IMR-90 (cell line): ENCODE results near the gene COL6A3. TPM values are rescaled to one million over a fixed set of nuclear protein-coding genes. Genes with fewer than 3 reads are reported as not detected.
A peak's percentile ranks its signal among the peaks of the same experiment; 100 is the strongest.

Source experiments
- ATAC-seq: fragments of 200-7000 bp; cut with Tn5 transposase; 2 replicates; pipeline ENCODE4 v1.9.1; 2020; ENCODE audit warnings: low read depth, mild to moderate bottlenecking, moderate library complexity
- BruUV-seq: library from RNA; stranded (reverse); fragments of 400-500 nt; replicated peaks from 2 replicates; lab custom pipeline; 2021; lab: Mats Ljungman, UMichigan
- CTCF ChIA-PET: fragments of 300-600 bp; formaldehyde crosslinking; extraction: SDS; loops from one replicate; lab custom pipeline; 2021; ENCODE audit warnings: antibody characterized with exemption; lab: Yijun Ruan, JAX
- POLR2A ChIA-PET: fragments of 300-600 bp; sonication (Branson Sonifier 250); formaldehyde crosslinking; loops from one replicate; lab custom pipeline; 2022; ENCODE audit warnings: antibody characterized with exemption; ENCODE audit not compliant: unreplicated experiment; lab: Charles Lee
- DNase-seq: peaks from one replicate; pipeline ENCODE4 v3.0.0; 2013
- H2AFZ ChIP-seq: replicated peaks from 2 replicates; pipeline ENCODE3; 2013; ENCODE audit warnings: low read length, mild to moderate bottlenecking; ENCODE audit not compliant: poor library complexity
- H2AK5ac ChIP-seq: 2 replicates; pipeline ENCODE4 v1.6.1; 2013; ENCODE audit warnings: low read depth, low read length, inconsistent platforms
- H2AK9ac ChIP-seq: replicated peaks from 2 replicates; pipeline ENCODE3; 2013; ENCODE audit warnings: mild to moderate bottlenecking, low read depth, low read length, moderate library complexity; ENCODE audit not compliant: poor library complexity
- H2BK120ac ChIP-seq: 2 replicates; pipeline ENCODE4 v1.6.1; 2013; ENCODE audit warnings: low read depth, low read length, inconsistent platforms
- H2BK15ac ChIP-seq: 3 replicates; pipeline ENCODE4 v1.6.1; 2013; ENCODE audit warnings: low read depth, low read length, inconsistent platforms
- H2BK20ac ChIP-seq: 2 replicates; pipeline ENCODE4 v1.6.1; 2013; ENCODE audit warnings: low read depth, mild to moderate bottlenecking, inconsistent platforms, low read length, moderate library complexity
- H2BK5ac ChIP-seq: 2 replicates; pipeline ENCODE4 v1.6.1; 2013; ENCODE audit warnings: mild to moderate bottlenecking, low read depth, low read length, inconsistent platforms; ENCODE audit not compliant: poor library complexity, severe bottlenecking
- H3K14ac ChIP-seq: replicated peaks from 2 replicates; pipeline ENCODE4 v1.6.1; 2013; ENCODE audit warnings: low read depth, low read length, inconsistent platforms
- H3K18ac ChIP-seq: 2 replicates; pipeline ENCODE4 v1.6.1; 2013; ENCODE audit warnings: low read depth, low read length, control low read depth
- H3K23ac ChIP-seq: 2 replicates; pipeline ENCODE4 v1.6.1; 2013; ENCODE audit warnings: low read depth, low read length, inconsistent platforms
- H3K27ac ChIP-seq: 2 replicates; pipeline ENCODE4 v1.5.1; 2013; ENCODE audit warnings: mild to moderate bottlenecking, control low read depth, low read length; ENCODE audit not compliant: insufficient read depth
- H3K27me3 ChIP-seq: 2 replicates; pipeline ENCODE4 v1.6.1; 2013; ENCODE audit warnings: low read length; ENCODE audit not compliant: control insufficient read depth, insufficient read depth
- H3K36me3 ChIP-seq: 2 replicates; pipeline ENCODE4 v1.6.1; 2013; ENCODE audit warnings: low read length, mixed read lengths; ENCODE audit not compliant: control insufficient read depth, insufficient read depth
- H3K4ac ChIP-seq: 2 replicates; pipeline ENCODE4 v1.6.1; 2013; ENCODE audit warnings: low read depth, low read length, inconsistent platforms
- H3K4me1 ChIP-seq: 2 replicates; pipeline ENCODE4 v1.6.1; 2013; ENCODE audit warnings: low read length, mixed read lengths; ENCODE audit not compliant: control insufficient read depth, insufficient read depth
- H3K4me2 ChIP-seq: 2 replicates; pipeline ENCODE4 v1.6.1; 2013; ENCODE audit warnings: low read depth, mild to moderate bottlenecking, control low read depth, low read length, moderate library complexity
- H3K4me3 ChIP-seq: 2 replicates; pipeline ENCODE4 v1.5.1; 2013; ENCODE audit warnings: low read depth, mild to moderate bottlenecking, control low read depth, low read length, moderate library complexity; ENCODE audit not compliant: insufficient read depth
- H3K56ac ChIP-seq: 2 replicates; pipeline ENCODE4 v1.6.1; 2013; ENCODE audit warnings: low read length, inconsistent platforms; ENCODE audit not compliant: insufficient read depth; ENCODE audit errors: extremely low read depth
- H3K79me1 ChIP-seq, 2 experiments: 2 replicates each; pipeline ENCODE4 v1.6.1; 2013; ENCODE audit warnings: low read length in 2 of 2, inconsistent platforms in 1 of 2, low read depth in 1 of 2
- H3K9ac ChIP-seq: 2 replicates; pipeline ENCODE4 v1.6.1; 2013; ENCODE audit warnings: low read depth, low read length, control low read depth
- H3K9me1 ChIP-seq: 2 replicates; pipeline ENCODE4 v1.6.1; 2013; ENCODE audit warnings: low read length, inconsistent platforms; ENCODE audit not compliant: insufficient read depth
- H3K9me3 ChIP-seq: 2 replicates; pipeline ENCODE4 v1.6.1; 2013; ENCODE audit warnings: low read length; ENCODE audit not compliant: control insufficient read depth, insufficient read depth
- H4K20me1 ChIP-seq: 2 replicates; pipeline ENCODE4 v1.6.1; 2013; ENCODE audit warnings: low read length, inconsistent platforms; ENCODE audit not compliant: insufficient read depth
- H4K5ac ChIP-seq: 2 replicates; pipeline ENCODE4 v1.6.1; 2013; ENCODE audit warnings: mild to moderate bottlenecking, low read depth, low read length, control low read depth
- H4K8ac ChIP-seq, 2 experiments: 2 replicates each; pipeline ENCODE4 v1.6.1; 2013; ENCODE audit warnings: low read depth in 2 of 2, low read length in 2 of 2, control low read depth in 1 of 2, inconsistent platforms in 1 of 2
- H4K91ac ChIP-seq: 2 replicates; pipeline ENCODE4 v1.6.1; 2013; ENCODE audit warnings: low read depth, low read length, inconsistent platforms; ENCODE audit not compliant: insufficient read depth
- BHLHE40 ChIP-seq: fragments of 150-350 bp; IDR thresholded peaks from 2 replicates; pipeline ENCODE4 v1.6.1; 2016; ENCODE audit warnings: mild to moderate bottlenecking, low read depth, low read length
- CEBPB ChIP-seq: IDR thresholded peaks from 2 replicates; pipeline ENCODE4 v1.6.1; 2012; ENCODE audit warnings: low read depth, low read length, improper control_type of control experiment
- CHD1 ChIP-seq: IDR thresholded peaks from 2 replicates; pipeline ENCODE4 v1.6.1; 2012; ENCODE audit warnings: low read depth, low read length, improper control_type of control experiment
- FOS ChIP-seq: fragments of 150-350 bp; IDR thresholded peaks from 2 replicates; pipeline ENCODE4 v1.6.1; 2016; ENCODE audit warnings: low read depth, low read length
- MAFK ChIP-seq: IDR thresholded peaks from 2 replicates; pipeline ENCODE4 v1.6.1; 2012; ENCODE audit warnings: low read depth, low read length, improper control_type of control experiment
- MAZ ChIP-seq: IDR thresholded peaks from 2 replicates; pipeline ENCODE4 v1.6.1; 2012; ENCODE audit warnings: low read depth, mild to moderate bottlenecking, low read length, improper control_type of control experiment, moderate library complexity, borderline replicate concordance
- MXI1 ChIP-seq: IDR thresholded peaks from 2 replicates; pipeline ENCODE4 v1.6.1; 2012; ENCODE audit warnings: low read depth, mild to moderate bottlenecking, low read length, moderate library complexity, borderline replicate concordance
- NFE2L2 ChIP-seq: fragments of 150-350 bp; IDR thresholded peaks from 2 replicates; pipeline ENCODE4 v1.6.1; 2016; ENCODE audit warnings: low read depth, mild to moderate bottlenecking, low read length
- RAD21 ChIP-seq: IDR thresholded peaks from 2 replicates; pipeline ENCODE4 v1.6.1; 2012; ENCODE audit warnings: low read length, improper control_type of control experiment
- RFX5 ChIP-seq: IDR thresholded peaks from 2 replicates; pipeline ENCODE4 v1.8.0; 2012; ENCODE audit warnings: low read depth, mild to moderate bottlenecking, low read length, moderate library complexity
- USF2 ChIP-seq: fragments of 150-350 bp; IDR thresholded peaks from 2 replicates; pipeline ENCODE4 v1.6.1; 2017; ENCODE audit warnings: mild to moderate bottlenecking, antibody characterized with exemption, low read length, low read depth
- WGBS, 2 experiments: methylation state at CpG; one replicate each; pipeline versions ENCODE4 v1.1.5 to v1.1.7; 2013; ENCODE audit warnings: missing lambda C conversion rate in 2 of 2; ENCODE audit not compliant: insufficient read length in 1 of 2; ENCODE audit errors: extremely low coverage in 2 of 2; 5-methylcytosine and 5-hydroxymethylcytosine counted together
- dilution Hi-C: fragments of 300-500 bp; cut with HindIII; formaldehyde crosslinking; loops from one replicate; pipeline ENCODE4 v1.14.3; 2018; ENCODE audit warnings: low sequenced_read_pairs; ENCODE audit not compliant: unreplicated experiment
- in situ Hi-C: fragments of 300-500 bp; cut with MboI; formaldehyde crosslinking; loops from 3 replicates; pipeline ENCODE4 v1.14.3; 2019; ENCODE audit warnings: low sequenced_read_pairs, inconsistent platforms, mixed read lengths
- intact Hi-C: fragments of 100-400 bp; cut with micrococcal nuclease; formaldehyde crosslinking; loops from 2 replicates; pipeline ENCODE4 v1.10.0; 2022
- polyA plus RNA-seq, 3 experiments: library from polyadenylated mRNA; depleted of rRNA; stranded (reverse); fragments of >200 nt; gene quantifications; 2 replicates each; pipeline ENCODE4 v1.2.3, GENCODE V29; 2012; ENCODE audit warnings: low replicate concordance in 1 of 3
- total RNA-seq: library from RNA; depleted of rRNA; stranded (reverse); fragments of >200 nt; gene quantifications from 2 replicates; pipeline ENCODE4 v1.2.3, GENCODE V29; 2012
- TF ChIP-seq, protein P1 (sequence below): fragments of 150-350 bp; IDR thresholded peaks from 2 replicates; pipeline ENCODE4 v1.6.1; 2016; ENCODE audit warnings: low read depth, mild to moderate bottlenecking, low read length, moderate library complexity, borderline replicate concordance

COL6A3 gene
- total and polyA plus RNA-seq, 2 of the 4 experiments (the other 2 are of a cell fraction), result 964 to 1,855 TPM

- dilution Hi-C loops (no loop called here), in situ Hi-C loops (no loop called here), intact Hi-C loops (no loop called here)
- DNase-seq (no peak), ATAC-seq (no peak)
- H3K4me2 ChIP-seq, result no peak overlapping the region
- peak overlapping the region; percentile 35; the same call in 1 of the 2 replicates for H2AK5ac ChIP-seq
- H2BK15ac ChIP-seq, result no peak overlapping the region
- peaks cover 7% of the 10 kb centered on the region for H4K20me1 ChIP-seq
- H3K14ac ChIP-seq, result no peak overlapping the region; the same call in 1 of the 2 replicates
- H2BK20ac ChIP-seq, result no peak overlapping the region
- ChIA-PET CTCF (no interaction called here), POLR2A (no interaction called here)
- no peaks in the 10 kb centered on the region for H3K27me3 ChIP-seq
- H3K27ac ChIP-seq, result peak overlapping the region; percentile 60
- peak overlapping the region; percentile 9; the same call in 1 of the 2 replicates for H2BK120ac ChIP-seq
- H4K91ac ChIP-seq, result no peak overlapping the region
- no peak overlapping the region for H2AK9ac ChIP-seq
- 80% methylated on average over 1 of the region's 6 CpGs; no CpG with 5 or more reads in 1 of the 2 experiments for WGBS, 2 experiments
- peak overlapping the region; percentile 40; the same call in 1 of the 2 replicates for H3K4ac ChIP-seq
- peak overlapping the region; percentile 31 to 61; a peak in 3 of 4 replicates for H4K8ac ChIP-seq
- H3K9ac ChIP-seq, result no peak overlapping the region
- no TSS peak for BruUV-seq
- H3K9me3 ChIP-seq, result no peaks in the 10 kb centered on the region
- H3K4me1 ChIP-seq, result peaks cover 7% of the 10 kb centered on the region
- peaks cover 44 to 85% of the 10 kb centered on the region in 2 experiments for H3K79me1 ChIP-seq
- 0 out of 2 replicates have a peak overlapping the region, but pooled peaks have one; percentile 26 for H3K23ac ChIP-seq
- no peak overlapping the region; the same call in 1 of the 2 replicates for H4K5ac ChIP-seq
- no peak overlapping the region for H3K56ac ChIP-seq
- TF ChIP-seq NFE2L2 (no peak), RAD21 (no peak), BHLHE40 (no peak), MAZ (no peak), CHD1 (no peak), CEBPB (no peak), RFX5 (no peak), MAFK (no peak), MXI1 (no peak), FOS (no peak), USF2 (no peak)
- TF ChIP-seq, protein P1, sequence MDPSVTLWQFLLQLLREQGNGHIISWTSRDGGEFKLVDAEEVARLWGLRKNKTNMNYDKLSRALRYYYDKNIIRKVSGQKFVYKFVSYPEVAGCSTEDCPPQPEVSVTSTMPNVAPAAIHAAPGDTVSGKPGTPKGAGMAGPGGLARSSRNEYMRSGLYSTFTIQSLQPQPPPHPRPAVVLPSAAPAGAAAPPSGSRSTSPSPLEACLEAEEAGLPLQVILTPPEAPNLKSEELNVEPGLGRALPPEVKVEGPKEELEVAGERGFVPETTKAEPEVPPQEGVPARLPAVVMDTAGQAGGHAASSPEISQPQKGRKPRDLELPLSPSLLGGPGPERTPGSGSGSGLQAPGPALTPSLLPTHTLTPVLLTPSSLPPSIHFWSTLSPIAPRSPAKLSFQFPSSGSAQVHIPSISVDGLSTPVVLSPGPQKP, result no peak
- H3K9me1 ChIP-seq, result peaks cover 28% of the 10 kb centered on the region
- H3K18ac ChIP-seq, result 0 out of 2 replicates have a peak overlapping the region, but pooled peaks have one; percentile 5
- H3K36me3 ChIP-seq, result peaks cover 85% of the 10 kb centered on the region
- H3K4me3 ChIP-seq, result no peak overlapping the region
- H2AFZ ChIP-seq, result no peak overlapping the region
- peak overlapping the region; percentile 47 for H2BK5ac ChIP-seq
Observed at GRCh38 chr2:237350597-237350996, 63.4 kb downstream of the COL6A3 start.
